Muscle of leg (tissue), 11 donors: ENCODE data around the gene PROSER2. TPM values are rescaled to one million over a fixed set of nuclear protein-coding genes. Genes with fewer than 3 reads are reported as not detected.

Experiments
- DNase-seq: peaks from one replicate; pipeline ENCODE4 v3.0.0; 2013
- H3K27ac ChIP-seq: one replicate; pipeline ENCODE4 v1.5.1; 2013; ENCODE audit warnings: mild to moderate bottlenecking, low read length, control low read depth
- H3K27me3 ChIP-seq: one replicate; pipeline ENCODE4 v1.6.1; 2013; ENCODE audit warnings: low read length; ENCODE audit not compliant: control insufficient read depth, insufficient read depth
- H3K36me3 ChIP-seq: one replicate; pipeline ENCODE4 v1.6.1; 2013; ENCODE audit warnings: low read length; ENCODE audit not compliant: control insufficient read depth, insufficient read depth
- H3K4me1 ChIP-seq: one replicate; pipeline ENCODE4 v1.6.1; 2013; ENCODE audit warnings: low read length; ENCODE audit not compliant: control insufficient read depth, insufficient read depth
- H3K4me3 ChIP-seq: one replicate; pipeline ENCODE4 v1.5.1; 2013; ENCODE audit warnings: low read length, control low read depth
- H3K9me3 ChIP-seq: replicated peaks from 2 replicates; pipeline ENCODE4 v1.6.1; 2013; ENCODE audit warnings: low read depth, low read length; ENCODE audit not compliant: control insufficient read depth
- WGBS: methylation state at CpG from one replicate; pipeline ENCODE4 v1.1.5; 2013; ENCODE audit warnings: missing lambda C conversion rate; ENCODE audit not compliant: insufficient coverage; 5-methylcytosine and 5-hydroxymethylcytosine counted together
- polyA plus RNA-seq, 8 donors: library from polyadenylated mRNA; unstranded; fragments of 120-200 nt; gene quantifications; one replicate each; pipeline versions ENCODE4 v1.2.1 to v1.2.3, GENCODE V29; 2013; ENCODE audit warnings: inconsistent platforms in 1 of 8, low replicate concordance in 1 of 8; ENCODE audit not compliant: insufficient read length in 8 of 8, insufficient read depth in 1 of 8
- total RNA-seq: library from RNA; stranded (reverse); fragments of 120-200 nt; gene quantifications from one replicate; pipeline ENCODE4 v1.2.4, GENCODE V29; 2013

PROSER2 gene
- total and polyA plus RNA-seq, 9 donors = 3.4 to 5.5 (median 4.0) TPM

DNA sequence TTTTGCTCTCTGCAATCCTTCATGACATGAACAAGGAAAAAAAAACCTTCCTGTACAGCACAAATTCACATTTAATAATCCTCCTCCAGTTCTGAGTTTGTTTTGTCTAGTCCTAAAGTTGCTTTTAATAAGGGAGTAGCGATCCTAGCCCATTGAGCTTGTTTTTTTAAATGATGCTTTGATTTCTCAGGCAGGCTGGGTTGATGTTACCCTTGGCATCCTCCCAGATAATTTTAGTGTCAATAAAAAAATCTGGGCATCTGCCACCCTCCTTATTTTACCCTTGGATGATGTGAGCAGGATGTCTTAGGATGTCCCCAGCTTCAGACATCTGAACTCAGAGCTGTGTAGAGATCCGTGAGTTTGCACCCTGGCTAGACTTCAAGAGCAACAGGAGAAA, 33.9 kb upstream of the PROSER2 start:
- Histone ChIP-seq H3K4me1 (no peaks in the 10 kb centered on the region), H3K27me3 (peaks cover 4% of the 10 kb centered on the region), H3K9me3 (no peaks in the 10 kb centered on the region), H3K27ac (no peak overlapping the region), H3K36me3 (no peaks in the 10 kb centered on the region), H3K4me3 (no peak overlapping the region)
- peak; percentile 7 for DNase-seq
- WGBS = 20% methylated on average over 1 of the region's 2 CpGs

DNA sequence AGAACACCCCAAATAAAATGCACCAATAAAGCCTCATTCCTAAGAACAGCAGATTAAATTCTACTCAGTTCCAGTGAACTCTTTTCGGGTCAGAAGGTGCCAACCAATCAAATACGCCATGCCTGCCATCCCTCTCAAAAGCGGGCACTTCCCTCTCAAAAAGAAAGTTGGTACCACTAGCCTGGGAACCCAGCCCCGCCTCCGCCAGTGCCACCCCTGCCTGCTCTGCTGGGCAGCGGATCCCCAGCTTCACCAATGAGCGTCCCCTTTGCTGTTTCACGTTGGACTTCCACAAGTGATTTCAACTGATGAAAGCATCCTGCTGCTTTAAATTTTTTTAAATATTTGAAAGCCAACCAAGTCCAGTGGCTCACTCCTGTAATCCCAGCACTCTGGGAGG, 33.2 kb upstream of the PROSER2 start:
- Histone ChIP-seq H3K27me3 (peaks cover 4% of the 10 kb centered on the region), H3K36me3 (no peaks in the 10 kb centered on the region), H3K4me1 (no peaks in the 10 kb centered on the region), H3K27ac (no peak overlapping the region), H3K4me3 (no peak overlapping the region), H3K9me3 (no peaks in the 10 kb centered on the region)
- 77% methylated on average over 8 of the region's 8 CpGs for WGBS
- DNase-seq = no peak

DNA sequence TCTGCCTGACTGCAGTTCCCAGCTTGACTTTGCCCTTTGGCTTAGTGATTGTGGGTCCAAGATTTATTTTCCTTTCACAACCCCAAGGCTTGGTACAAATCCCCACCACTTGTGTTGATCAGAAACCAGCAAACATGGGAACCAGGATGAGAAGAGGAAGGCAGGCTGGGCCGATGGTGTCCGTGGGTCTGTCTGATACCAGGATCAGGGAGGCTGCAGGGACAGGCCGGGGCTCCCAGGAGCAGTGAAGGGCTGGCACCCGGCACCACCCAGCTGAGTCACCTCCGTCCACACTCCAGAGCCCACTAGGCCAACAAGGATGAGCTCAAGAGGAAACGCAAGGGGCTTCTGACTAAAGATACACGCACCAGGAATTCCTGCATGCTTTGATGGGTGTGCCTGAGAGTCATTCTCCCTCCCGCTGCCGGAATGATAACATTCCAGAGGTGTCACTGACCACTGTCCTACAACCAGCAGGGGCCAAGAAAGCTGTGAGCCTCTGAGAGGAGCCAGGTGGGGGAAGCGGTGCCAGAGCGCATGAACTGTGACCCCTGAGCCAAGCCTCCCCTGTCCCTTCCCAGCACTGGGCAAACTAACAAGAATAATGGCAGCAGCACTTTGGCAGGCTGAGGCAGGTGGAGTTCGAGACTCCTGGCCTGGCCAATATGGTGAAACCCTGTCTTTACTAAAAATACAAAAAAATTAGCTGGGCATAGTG, 29.2 kb upstream of the PROSER2 start:
- Histone ChIP-seq H3K27me3 (peaks cover 4% of the 10 kb centered on the region), H3K9me3 (no peaks in the 10 kb centered on the region), H3K36me3 (no peaks in the 10 kb centered on the region), H3K4me3 (no peak overlapping the region), H3K4me1 (peaks cover 4% of the 10 kb centered on the region), H3K27ac (no peak overlapping the region)
- DNase-seq = no peak
- WGBS = 94% methylated on average over 11 of the region's 12 CpGs

DNA sequence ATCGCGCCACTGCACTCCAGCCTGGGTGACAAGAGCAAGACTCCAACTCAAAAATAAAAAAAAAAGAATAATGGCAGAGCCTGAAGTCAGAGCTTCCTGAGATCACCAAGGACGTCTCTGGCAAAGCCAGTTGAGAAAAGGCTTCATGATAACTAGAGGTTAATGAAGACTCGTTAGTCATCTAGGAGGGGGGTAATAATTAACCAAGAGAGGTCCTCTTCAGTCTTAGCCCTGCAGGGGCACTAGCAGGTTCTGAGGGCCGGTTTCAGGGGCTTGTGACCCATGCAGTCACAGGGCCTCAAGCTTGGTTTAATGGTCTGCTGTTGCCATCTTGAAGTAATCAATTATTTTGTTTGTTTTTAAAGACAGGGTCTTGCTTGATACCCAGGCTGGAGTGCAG, 28.6 kb upstream of the PROSER2 start:
- DNase-seq = no peak
- H3K27me3 ChIP-seq = peaks cover 4% of the 10 kb centered on the region
- no peaks in the 10 kb centered on the region for H3K9me3 ChIP-seq

DNA sequence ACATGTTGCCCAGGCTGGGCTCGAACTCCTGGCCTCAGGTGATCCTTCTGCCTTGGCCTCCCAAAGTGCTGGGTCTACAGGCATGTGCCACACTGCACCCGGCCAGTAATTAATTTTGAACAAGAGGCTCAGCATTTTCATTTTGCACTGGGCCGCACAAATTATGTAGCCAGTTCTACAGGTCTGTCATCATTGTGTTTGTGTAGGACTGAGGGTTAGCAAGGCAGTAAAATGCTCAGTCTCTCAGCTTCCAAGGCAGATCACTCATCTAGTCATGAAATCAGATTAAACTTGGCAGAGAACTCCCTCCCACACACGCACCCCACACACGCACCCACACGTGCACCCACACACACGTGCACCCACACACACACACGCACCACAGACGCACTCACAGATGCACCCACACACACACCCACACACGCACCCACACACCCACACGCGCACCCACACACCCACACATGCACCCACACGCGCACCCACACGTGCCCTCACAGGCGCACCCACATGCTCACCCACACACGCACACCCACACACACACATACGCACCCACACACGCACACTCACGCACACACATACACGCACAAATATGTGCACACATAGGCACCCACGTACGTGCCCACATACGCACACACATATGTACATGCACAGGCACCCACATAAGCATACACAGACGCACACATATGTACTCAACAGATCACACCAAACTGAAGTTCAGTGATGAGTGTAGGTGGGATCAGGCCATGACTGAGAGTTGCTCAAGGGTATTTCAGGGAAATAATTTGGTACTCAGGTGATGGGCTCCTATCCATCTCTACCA, 27.8 kb upstream of the PROSER2 start:
- Histone ChIP-seq H3K27ac (no peak overlapping the region), H3K4me3 (no peak overlapping the region), H3K36me3 (no peaks in the 10 kb centered on the region), H3K4me1 (peaks cover 4% of the 10 kb centered on the region), H3K9me3 (no peaks in the 10 kb centered on the region), H3K27me3 (peaks cover 4% of the 10 kb centered on the region)
- WGBS = 86% methylated on average over 17 of the region's 25 CpGs
- no peak for DNase-seq

More for the DNA sequence above, 28.6 kb upstream of the PROSER2 start:
- Histone ChIP-seq H3K27ac (no peak overlapping the region), H3K36me3 (no peaks in the 10 kb centered on the region), H3K4me3 (no peak overlapping the region), H3K4me1 (peaks cover 4% of the 10 kb centered on the region)
- WGBS = 77% methylated on average over 3 of the region's 5 CpGs

DNA sequence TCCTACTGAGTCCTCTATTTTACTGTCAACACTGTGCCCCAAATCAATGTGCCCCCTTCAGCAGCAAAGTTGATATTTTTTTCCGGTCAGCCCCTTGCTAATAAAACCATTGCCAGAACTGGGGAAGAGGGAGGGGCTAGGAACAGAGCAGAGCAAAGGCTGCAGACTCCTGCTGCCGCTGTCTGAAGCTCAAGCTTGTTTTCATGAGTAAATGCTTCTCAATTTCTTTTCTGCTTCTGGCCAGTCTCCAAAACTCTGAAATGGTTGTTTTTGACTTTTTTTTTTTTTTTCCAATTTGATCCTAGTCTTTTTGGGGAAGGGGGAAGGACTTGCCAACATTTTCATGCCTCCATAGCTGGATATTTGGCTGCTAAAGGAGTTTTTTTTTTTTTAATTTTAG, 26.7 kb upstream of the PROSER2 start:
- H3K27me3 ChIP-seq = no peaks in the 10 kb centered on the region
- WGBS = 28% methylated on average over 2 of the region's 2 CpGs
- H3K36me3 ChIP-seq = no peaks in the 10 kb centered on the region
- DNase-seq = peak; percentile 57
- no peak overlapping the region for H3K4me3 ChIP-seq
- H3K4me1 ChIP-seq = peaks cover 4% of the 10 kb centered on the region
- H3K27ac ChIP-seq = no peak overlapping the region
- H3K9me3 ChIP-seq = no peaks in the 10 kb centered on the region

DNA sequence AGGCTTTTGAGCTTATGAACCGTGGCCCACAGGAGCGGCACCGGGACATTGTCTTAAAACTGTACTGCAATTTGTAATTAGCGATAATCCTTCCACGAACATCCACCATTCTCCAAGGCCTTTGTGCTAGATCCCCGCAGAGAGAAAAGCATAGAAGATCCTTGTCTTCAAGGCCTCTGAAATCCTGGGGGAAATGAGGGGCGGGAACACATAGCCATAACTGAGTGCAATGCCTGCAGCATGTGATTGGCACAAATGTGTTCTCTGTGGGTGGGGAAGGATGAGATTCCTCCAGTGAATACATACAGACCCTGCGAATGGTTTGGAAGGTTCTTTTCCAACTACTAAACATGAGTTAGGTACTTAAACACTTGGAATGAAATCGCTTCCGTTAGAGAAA, 25.9 kb upstream of the PROSER2 start:
- no peaks in the 10 kb centered on the region for H3K27me3 ChIP-seq
- no peak overlapping the region for H3K27ac ChIP-seq
- no peak overlapping the region for H3K4me3 ChIP-seq
- H3K36me3 ChIP-seq = no peaks in the 10 kb centered on the region
- no peaks in the 10 kb centered on the region for H3K9me3 ChIP-seq
- WGBS = 82% methylated on average over 2 of the region's 10 CpGs
- H3K4me1 ChIP-seq = peaks cover 4% of the 10 kb centered on the region
- no peak for DNase-seq

DNA sequence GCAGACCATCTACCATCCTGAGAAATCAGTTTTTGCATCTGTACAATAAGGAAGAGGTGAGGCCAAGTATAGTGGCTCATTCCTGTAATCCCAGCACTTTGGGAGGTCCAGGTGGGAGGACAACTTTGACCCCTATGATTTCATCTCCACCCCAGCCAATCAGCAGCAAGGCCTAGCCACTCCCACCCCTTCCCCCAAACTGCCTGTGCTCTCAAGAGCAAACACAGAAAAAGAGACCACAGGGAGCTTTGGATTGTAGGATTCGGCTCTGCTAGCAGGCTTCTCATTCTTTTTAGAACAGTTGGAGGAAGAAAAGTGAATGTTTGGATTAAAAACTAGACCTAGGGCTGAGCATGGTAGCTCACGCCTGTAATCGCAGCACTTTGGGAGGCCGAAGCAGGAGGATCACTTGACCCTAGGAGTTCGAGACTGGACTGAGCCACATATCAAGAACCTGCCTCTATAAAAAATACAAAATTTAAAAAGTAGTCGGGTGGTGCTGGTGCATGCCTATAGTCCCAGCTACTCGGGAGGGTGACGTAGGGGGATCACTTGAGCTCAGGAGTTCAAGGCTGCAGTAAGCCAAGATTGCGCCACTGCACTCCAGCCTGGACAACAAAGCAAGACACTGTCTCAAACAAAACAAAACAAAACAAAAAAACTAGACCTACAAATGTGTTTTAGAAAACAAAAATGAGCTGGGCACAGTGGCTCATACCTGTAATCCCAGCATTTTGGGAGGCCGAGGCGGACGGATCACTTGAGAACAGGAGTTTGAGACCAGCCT, 25.1 kb upstream of the PROSER2 start:
- WGBS = 72% methylated on average over 2 of the region's 12 CpGs
- no peak for DNase-seq
- H3K36me3 ChIP-seq = no peaks in the 10 kb centered on the region
- H3K27me3 ChIP-seq = no peaks in the 10 kb centered on the region
- H3K4me3 ChIP-seq = no peak overlapping the region
- peaks cover 4% of the 10 kb centered on the region for H3K4me1 ChIP-seq
- H3K9me3 ChIP-seq = no peaks in the 10 kb centered on the region
- H3K27ac ChIP-seq = no peak overlapping the region

DNA sequence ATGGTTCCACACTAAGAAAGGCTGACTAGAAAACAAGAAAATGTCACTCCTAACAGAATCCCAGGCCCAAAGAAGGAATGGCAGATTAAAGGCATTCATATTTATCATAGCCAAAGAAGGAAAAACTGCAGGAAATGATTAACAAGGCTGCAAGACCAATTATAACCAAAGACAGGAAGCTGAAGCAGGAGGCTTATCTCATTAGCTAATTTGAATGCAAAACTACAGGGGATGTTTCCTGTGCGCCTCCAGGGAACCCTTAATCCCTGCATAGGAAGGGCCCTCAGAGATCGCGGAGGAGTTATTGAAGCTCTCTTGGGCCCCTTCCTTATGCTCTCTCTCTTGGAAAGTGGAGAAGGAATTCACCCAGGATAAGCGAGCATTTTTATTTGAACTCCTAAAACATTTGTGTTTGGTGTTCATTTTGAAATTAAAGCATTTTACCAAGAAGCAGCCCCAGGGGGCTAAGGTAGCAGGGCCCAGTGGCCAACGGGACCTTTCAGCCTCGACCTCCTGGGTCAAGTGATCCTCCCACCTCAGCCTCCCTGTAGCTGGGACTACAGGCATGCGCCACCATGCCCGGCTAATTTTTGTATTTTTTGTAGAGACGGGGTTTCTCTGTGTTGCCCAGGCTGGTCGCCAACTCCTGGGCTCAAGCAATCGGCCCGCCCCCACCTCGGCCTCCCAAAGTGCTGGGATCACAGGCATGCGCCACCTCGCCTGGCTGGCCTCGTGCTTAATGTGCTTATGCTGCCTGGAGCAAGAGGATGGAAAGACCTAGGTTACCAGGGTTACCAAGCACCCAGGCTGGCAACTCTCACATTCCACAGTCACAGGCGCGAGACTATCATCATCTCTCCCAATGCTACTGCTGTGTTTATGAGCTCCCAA, 24.1 kb upstream of the PROSER2 start:
- Histone ChIP-seq H3K4me3 (no peak overlapping the region), H3K27ac (no peak overlapping the region), H3K9me3 (no peaks in the 10 kb centered on the region), H3K36me3 (no peaks in the 10 kb centered on the region), H3K4me1 (peaks cover 4% of the 10 kb centered on the region), H3K27me3 (no peaks in the 10 kb centered on the region)
- 76% methylated on average over 8 of the region's 18 CpGs for WGBS
- peak; percentile 13 for DNase-seq
